BJ (cell line): ENCODE data around the gene HDAC11. TPM values are rescaled to one million over a fixed set of nuclear protein-coding genes. Genes with fewer than 3 reads are reported as not detected.

ENCODE experiments used
- CTCF ChIA-PET: fragments of 350-600 bp; formaldehyde crosslinking; extraction: SDS; loops from one replicate; lab custom pipeline; 2021; ENCODE audit warnings: antibody characterized with exemption, inconsistent platforms; lab: Yijun Ruan, JAX
- POLR2A ChIA-PET: fragments of 300-600 bp; sonication (Branson Sonifier 250); formaldehyde crosslinking; extraction: SDS; loops from one replicate; lab custom pipeline; 2021; ENCODE audit warnings: antibody characterized with exemption; lab: Charles Lee
- DNase-seq: peaks from one replicate; pipeline ENCODE4 v3.0.0-alpha.2; 2011; ENCODE audit warnings: low read depth
- H3K27me3 ChIP-seq: 2 replicates; pipeline ENCODE4 v1.6.0; 2011; ENCODE audit warnings: low read length; ENCODE audit not compliant: control insufficient read depth, insufficient read depth
- H3K36me3 ChIP-seq: 2 replicates; pipeline ENCODE4 v1.5.1; 2011; ENCODE audit warnings: low read length; ENCODE audit not compliant: control insufficient read depth, insufficient read depth
- H3K4me3 ChIP-seq: 2 replicates; pipeline ENCODE4 v1.5.1; 2011; ENCODE audit warnings: low read depth, mild to moderate bottlenecking, control low read depth, low read length
- polyA plus RNA-seq: library from polyadenylated mRNA; depleted of rRNA; stranded (reverse); fragments of >200 nt; gene quantifications from 2 replicates; pipeline ENCODE4 v1.2.3, GENCODE V29; 2011
- TF ChIP-seq, protein P1 (sequence below): IDR thresholded peaks from 2 replicates; pipeline ENCODE4 v1.5.1; 2011; ENCODE audit warnings: low read depth, mild to moderate bottlenecking, control low read depth, inconsistent platforms, low read length, moderate library complexity; ENCODE audit not compliant: insufficient read depth

HDAC11 gene
- polyA plus RNA-seq, 1 experiment = 16.0 TPM

DNA sequence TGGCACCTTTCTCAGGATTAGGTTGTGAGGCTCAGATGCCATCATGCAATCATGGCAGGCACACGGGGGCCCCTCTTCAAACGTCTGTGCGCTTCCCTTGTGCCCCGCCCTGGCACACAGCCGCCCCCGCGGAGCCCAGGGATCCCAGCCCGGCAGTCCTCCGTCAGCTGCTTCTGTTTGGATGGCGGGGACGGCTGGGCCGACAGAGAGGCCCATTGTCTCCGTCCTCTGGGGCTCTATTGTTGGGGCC is 849 bp upstream of the HDAC11 start:
- POLR2A ChIA-PET = no interaction called here
- no peak for DNase-seq

DNA sequence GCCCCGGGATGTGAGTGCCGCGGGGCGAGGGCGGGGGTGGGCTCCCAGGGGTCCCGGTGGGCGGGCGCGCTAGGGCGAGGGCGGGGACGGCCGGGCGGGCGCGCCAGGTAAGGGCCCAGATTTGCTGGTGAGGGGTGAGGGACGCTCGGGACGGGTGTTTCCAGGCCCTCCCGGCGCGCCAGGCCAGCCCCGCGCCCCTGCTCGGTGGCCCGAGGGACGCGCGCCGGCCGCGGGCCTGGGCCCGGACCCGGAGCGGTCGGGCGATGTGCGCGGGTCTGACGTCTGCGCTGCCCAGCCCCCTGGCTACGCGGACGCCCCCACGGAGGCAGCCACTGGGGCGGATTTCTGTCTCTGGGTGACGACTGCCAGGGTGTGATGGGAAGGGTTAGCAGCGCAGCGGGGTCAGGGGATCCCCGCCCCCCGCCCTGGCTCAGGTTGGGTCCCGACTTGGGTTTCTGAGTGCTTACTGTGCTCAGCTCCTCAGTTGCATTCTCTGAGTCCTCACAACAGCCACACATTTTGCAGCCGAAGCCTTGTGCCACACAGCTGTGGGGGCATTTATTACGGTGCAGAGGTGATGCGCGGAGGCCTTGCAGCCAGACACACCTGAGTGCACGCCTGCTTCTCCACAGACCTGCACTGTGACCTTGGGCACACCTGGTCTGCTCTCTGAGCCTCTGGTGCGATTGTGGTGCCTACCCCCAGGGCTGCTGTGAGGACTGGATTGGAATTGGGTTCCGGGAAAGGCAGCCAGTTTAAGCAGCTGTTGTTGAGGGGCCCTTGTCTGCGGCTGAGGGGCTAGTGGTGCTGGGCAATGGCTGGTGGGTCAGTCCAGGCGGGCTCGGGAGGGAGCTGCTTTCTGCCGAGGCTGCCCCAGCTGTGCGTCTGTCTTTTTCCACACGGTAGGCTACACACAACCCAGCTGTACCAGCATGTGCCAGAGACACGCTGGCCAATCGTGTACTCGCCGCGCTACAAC is 523 bp downstream of the HDAC11 start:
- CTCF ChIA-PET = interaction anchor here (0.6 to 13.8 kb wide), 9 partner anchors 15 to 389 kb away, joined by 3 to 107 read pairs (median 6); no protein-coding TSS in a partner anchor
- no peak for DNase-seq
- H3K27me3 ChIP-seq = no peaks in the 10 kb centered on the region
- POLR2A ChIA-PET = interaction anchor here (0.6 to 0.8 kb wide), 4 partner anchors 400 to 1467 kb away, joined by 3 to 14 read pairs (median 6); partner anchors contain the start of gene NR2C2
- H3K4me3 ChIP-seq = peak overlapping the region; percentile 48
- TF ChIP-seq, protein P1, sequence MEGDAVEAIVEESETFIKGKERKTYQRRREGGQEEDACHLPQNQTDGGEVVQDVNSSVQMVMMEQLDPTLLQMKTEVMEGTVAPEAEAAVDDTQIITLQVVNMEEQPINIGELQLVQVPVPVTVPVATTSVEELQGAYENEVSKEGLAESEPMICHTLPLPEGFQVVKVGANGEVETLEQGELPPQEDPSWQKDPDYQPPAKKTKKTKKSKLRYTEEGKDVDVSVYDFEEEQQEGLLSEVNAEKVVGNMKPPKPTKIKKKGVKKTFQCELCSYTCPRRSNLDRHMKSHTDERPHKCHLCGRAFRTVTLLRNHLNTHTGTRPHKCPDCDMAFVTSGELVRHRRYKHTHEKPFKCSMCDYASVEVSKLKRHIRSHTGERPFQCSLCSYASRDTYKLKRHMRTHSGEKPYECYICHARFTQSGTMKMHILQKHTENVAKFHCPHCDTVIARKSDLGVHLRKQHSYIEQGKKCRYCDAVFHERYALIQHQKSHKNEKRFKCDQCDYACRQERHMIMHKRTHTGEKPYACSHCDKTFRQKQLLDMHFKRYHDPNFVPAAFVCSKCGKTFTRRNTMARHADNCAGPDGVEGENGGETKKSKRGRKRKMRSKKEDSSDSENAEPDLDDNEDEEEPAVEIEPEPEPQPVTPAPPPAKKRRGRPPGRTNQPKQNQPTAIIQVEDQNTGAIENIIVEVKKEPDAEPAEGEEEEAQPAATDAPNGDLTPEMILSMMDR = no peak
- peaks cover 2% of the 10 kb centered on the region; the same call in 1 of the 2 replicates for H3K36me3 ChIP-seq

More for the DNA sequence above, 849 bp upstream of the HDAC11 start:
- H3K4me3 ChIP-seq = peak overlapping the region; percentile 68
- H3K36me3 ChIP-seq = peaks cover 2% of the 10 kb centered on the region; the same call in 1 of the 2 replicates
- H3K27me3 ChIP-seq = 0 out of 2 replicates have a peak, but pooled peaks cover 2% of the 10 kb centered on the region
- CTCF ChIA-PET = interaction anchor here (0.6 to 13.8 kb wide), 6 partner anchors 16 to 354 kb away, joined by 3 to 107 read pairs (median 4); no protein-coding TSS in a partner anchor
- TF ChIP-seq, protein P1 = no peak

DNA sequence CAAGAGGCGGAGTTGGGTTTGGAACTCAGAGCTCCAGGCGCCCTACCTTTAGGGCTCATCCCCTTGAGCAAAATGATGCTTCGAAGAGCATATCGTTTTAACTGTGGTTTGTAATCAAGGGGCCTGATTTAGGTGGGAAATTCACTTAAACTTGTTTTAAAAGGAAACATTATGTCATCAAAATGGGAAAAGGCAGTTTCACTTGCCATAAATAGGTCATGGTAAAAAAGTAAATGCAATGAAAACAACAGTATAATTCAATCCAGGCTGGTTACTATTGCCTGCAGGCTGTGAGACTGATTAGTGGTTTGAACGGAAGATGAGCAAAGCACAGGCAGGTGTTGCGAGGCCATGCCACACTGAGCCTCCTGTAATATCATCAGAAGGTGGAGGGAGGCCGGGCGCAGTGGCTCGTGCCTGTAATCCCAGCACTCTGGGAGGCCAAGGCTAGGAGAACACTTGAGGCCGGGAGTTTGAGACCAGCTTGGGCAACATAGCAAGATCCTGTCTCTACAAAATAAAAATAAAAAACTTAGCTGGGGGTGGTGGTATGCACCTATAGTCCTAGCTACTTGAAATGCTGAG is 2.1 kb downstream of the HDAC11 start:
- POLR2A ChIA-PET = no interaction called here
- TF ChIP-seq, protein P1 = no peak
- CTCF ChIA-PET = interaction anchor here (1.2 to 13.8 kb wide), 5 partner anchors 13 to 176 kb away, joined by 3 to 107 read pairs (median 16); no protein-coding TSS in a partner anchor
- H3K27me3 ChIP-seq = no peaks in the 10 kb centered on the region
- peaks cover 2% of the 10 kb centered on the region; the same call in 1 of the 2 replicates for H3K36me3 ChIP-seq
- DNase-seq = no peak
- H3K4me3 ChIP-seq = no peak overlapping the region

DNA sequence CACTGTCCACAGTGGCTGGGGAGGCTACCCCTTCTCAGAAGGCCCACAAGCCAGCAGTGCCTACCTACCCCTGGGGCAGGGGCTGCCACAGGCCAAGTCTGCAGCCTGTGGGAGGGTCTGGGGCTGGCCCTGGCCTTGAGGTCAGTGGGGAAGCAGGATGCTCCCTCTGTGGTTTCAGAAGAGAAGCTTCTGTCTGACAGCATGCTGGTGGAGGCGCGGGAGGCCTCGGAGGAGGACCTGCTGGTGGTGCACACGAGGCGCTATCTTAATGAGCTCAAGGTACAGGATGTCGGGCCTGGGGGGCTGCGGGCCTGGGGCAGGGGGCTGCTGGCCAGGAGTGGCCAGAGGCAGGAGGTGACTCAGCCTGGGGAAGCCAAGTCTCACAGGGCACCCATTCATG is 3.2 kb downstream of the HDAC11 start:
- ChIA-PET CTCF (interaction anchor here (1.1 to 13.8 kb wide), 5 partner anchors 12 to 392 kb away, joined by 4 to 107 read pairs (median 16); no protein-coding TSS in a partner anchor), POLR2A (no interaction called here)
- DNase-seq = no peak
- Histone ChIP-seq H3K36me3 (peaks cover 2% of the 10 kb centered on the region; the same call in 1 of the 2 replicates), H3K4me3 (no peak overlapping the region), H3K27me3 (no peaks in the 10 kb centered on the region)
- TF ChIP-seq, protein P1 = no peak
